Measurements from ENCODE around the gene FAM227B. TPM values are rescaled to one million over a fixed set of nuclear protein-coding genes. Genes with fewer than 3 reads are reported as not detected.
"Not testable (repeated sequence)": the region's sequence is repeated elsewhere in the genome, so short reads cannot be mapped to it uniquely, and the experiment has no call there.

Gene FAM227B
- total RNA-seq, 4 donors from 2014 or later = 13.3 to 16.7 (median 15.2) TPM

GRCh38 chr15:49495993-49496753, 124.4 kb downstream of the FAM227B start:
- H3K27me3 ChIP-seq = no peaks in the 10 kb centered on the region
- intact Hi-C loops (cut with DNase I) = no loop called here
- 88 to 90% methylated on average over 3 of the region's 3 CpGs for WGBS, 2 donors
- no peak overlapping the region for H3K4me3 ChIP-seq (replicated peaks in 1 of 3)
- TF ChIP-seq POLR2A (IDR thresholded peaks at IDR 0.05) = no peak
- TF ChIP-seq CTCF (IDR thresholded peaks at IDR 0.05) = no peak
- H3K4me1 ChIP-seq = no peaks in the 10 kb centered on the region
- no peak for DNase-seq
- no peak overlapping the region for H3K27ac ChIP-seq
- H3K36me3 ChIP-seq = no peaks in the 10 kb centered on the region
- no peaks in the 10 kb centered on the region for H3K9me3 ChIP-seq

- no peak for DNase-seq
- TF ChIP-seq POLR2A (IDR thresholded peaks at IDR 0.05) = no peak
- no peak for TF ChIP-seq CTCF (IDR thresholded peaks at IDR 0.05)
- no peaks in the 10 kb centered on the region for H3K9me3 ChIP-seq
- no peaks in the 10 kb centered on the region for H3K4me1 ChIP-seq
- H3K27me3 ChIP-seq = no peaks in the 10 kb centered on the region
- no peak overlapping the region for H3K27ac ChIP-seq
- 91 to 92% methylated on average over 1 of the region's 1 CpG for WGBS, 2 donors
- intact Hi-C loops (cut with DNase I) = no loop called here
- H3K36me3 ChIP-seq = no peaks in the 10 kb centered on the region
- no peak overlapping the region for H3K4me3 ChIP-seq (replicated peaks in 1 of 3)
Observed at GRCh38 chr15:49494842-49495241, 125.8 kb downstream of the FAM227B start.

GRCh38 chr15:49492830-49493229, 127.8 kb downstream of the FAM227B start:
- Histone ChIP-seq H3K36me3 (no peaks in the 10 kb centered on the region), H3K27ac (no peak overlapping the region), H3K27me3 (no peaks in the 10 kb centered on the region), H3K9me3 (no peaks in the 10 kb centered on the region), H3K4me1 (no peaks in the 10 kb centered on the region), H3K4me3 (replicated peaks in 1 of 3) (no peak overlapping the region)
- TF ChIP-seq CTCF (IDR thresholded peaks at IDR 0.05) (no peak), POLR2A (IDR thresholded peaks at IDR 0.05) (no peak)
- no peak for DNase-seq
- intact Hi-C loops (cut with DNase I) = no loop called here
- WGBS, 2 donors = 90 to 98% methylated on average over 1 of the region's 1 CpG

- Histone ChIP-seq H3K9me3 (no peaks in the 10 kb centered on the region), H3K27ac (no peak overlapping the region), H3K4me1 (no peaks in the 10 kb centered on the region), H3K4me3 (replicated peaks in 1 of 3) (no peak overlapping the region), H3K36me3 (no peaks in the 10 kb centered on the region), H3K27me3 (no peaks in the 10 kb centered on the region)
- intact Hi-C loops (cut with DNase I) = no loop called here
- TF ChIP-seq POLR2A (IDR thresholded peaks at IDR 0.05) = no peak
- no peak for TF ChIP-seq CTCF (IDR thresholded peaks at IDR 0.05)
- 93 to 98% methylated on average over 2 of the region's 2 CpGs for WGBS, 2 donors
- no peak for DNase-seq
Observed at GRCh38 chr15:49492151-49492550, 128.5 kb downstream of the FAM227B start.

- intact Hi-C loops (cut with DNase I) = no loop called here
- no peak for DNase-seq
- no peaks in the 10 kb centered on the region for H3K4me1 ChIP-seq
- no peak for TF ChIP-seq CTCF (IDR thresholded peaks at IDR 0.05)
- no peak for TF ChIP-seq POLR2A (IDR thresholded peaks at IDR 0.05)
- H3K36me3 ChIP-seq = no peaks in the 10 kb centered on the region
- H3K9me3 ChIP-seq = no peaks in the 10 kb centered on the region
- H3K4me3 ChIP-seq (replicated peaks in 1 of 3) = no peak overlapping the region
- no peak overlapping the region for H3K27ac ChIP-seq
- no peaks in the 10 kb centered on the region for H3K27me3 ChIP-seq
- 93 to 95% methylated on average over 1 of the region's 1 CpG for WGBS, 2 donors
Observed at GRCh38 chr15:49490966-49491365, 129.7 kb downstream of the FAM227B start.

GRCh38 chr15:49485401-49485800, 135.2 kb downstream of the FAM227B start:
- DNase-seq; H3K27me3 ChIP-seq; H3K4me1 ChIP-seq; H3K27ac ChIP-seq; intact Hi-C loops (cut with DNase I); H3K36me3 ChIP-seq; H3K9me3 ChIP-seq; H3K4me3 ChIP-seq (replicated peaks in 1 of 3): not testable (repeated sequence)
- 71% methylated on average over 1 of the region's 1 CpG for WGBS, 2 donors

- H3K4me1 ChIP-seq; DNase-seq; H3K4me3 ChIP-seq (replicated peaks in 1 of 3); H3K9me3 ChIP-seq; H3K36me3 ChIP-seq; intact Hi-C loops (cut with DNase I); H3K27ac ChIP-seq; H3K27me3 ChIP-seq: not testable (repeated sequence)
Observed at GRCh38 chr15:49478982-49479381, 141.6 kb downstream of the FAM227B start.

GRCh38 chr15:49478021-49478420, 142.6 kb downstream of the FAM227B start:
- DNase-seq; H3K4me1 ChIP-seq; H3K27me3 ChIP-seq; H3K9me3 ChIP-seq; H3K36me3 ChIP-seq; H3K27ac ChIP-seq; intact Hi-C loops (cut with DNase I); H3K4me3 ChIP-seq (replicated peaks in 1 of 3): not testable (repeated sequence)
- WGBS, 2 donors = 68 to 85% methylated on average over 4 of the region's 4 CpGs

All from thyroid gland (tissue), 4 donors.